SH-SY5Y (cell line): ENCODE measurements around the gene VSTM2L.

Experiments
- GATA2 ChIP-seq: IDR thresholded peaks from 2 replicates; pipeline ENCODE4 v1.6.1; 2011; ENCODE audit warnings: mild to moderate bottlenecking, low read depth, low read length
- GATA3 ChIP-seq: IDR thresholded peaks from 2 replicates; pipeline ENCODE4 v1.6.1; 2011; ENCODE audit warnings: low read depth, mild to moderate bottlenecking, low read length, moderate library complexity

VSTM2L gene

GRCh38 chr20:37939701-37940560 lies 37.0 kb downstream of the VSTM2L start:
- TF ChIP-seq GATA2, result no peak
- no peak for TF ChIP-seq GATA3

GRCh38 chr20:37940858-37941257 lies 37.9 kb downstream of the VSTM2L start:
- TF ChIP-seq GATA3, result no peak
- no peak for TF ChIP-seq GATA2

- no peak for TF ChIP-seq GATA2
- TF ChIP-seq GATA3, result no peak
Measured at GRCh38 chr20:37941332-37941731, 38.4 kb downstream of the VSTM2L start.

DNA sequence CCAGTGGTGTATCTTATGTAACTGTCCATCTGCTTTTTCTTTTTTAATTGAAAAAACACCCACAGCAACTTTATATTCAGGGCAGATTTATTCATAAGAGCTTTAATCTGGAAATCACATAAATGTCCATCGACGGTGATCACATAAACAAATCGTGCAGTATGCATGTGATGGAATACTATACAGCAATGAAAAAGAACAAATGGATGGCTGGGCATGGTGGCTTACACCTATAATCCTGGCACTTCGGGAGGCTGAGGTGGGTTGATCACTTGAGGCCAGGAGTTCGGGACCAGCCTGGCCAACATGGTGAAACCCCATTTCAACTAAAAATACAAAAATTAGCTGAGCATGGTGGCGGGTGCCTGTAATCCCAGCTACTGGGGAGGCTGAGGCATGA lies 39.1 kb downstream of the VSTM2L start:
- TF ChIP-seq GATA3 (no peak), GATA2 (no peak)

- no peak for TF ChIP-seq GATA3
Measured at GRCh38 chr20:37943033-37943432, 40.1 kb downstream of the VSTM2L start.

GRCh38 chr20:37943501-37944455 lies 40.9 kb downstream of the VSTM2L start:
- TF ChIP-seq GATA3 (no peak), GATA2 (no peak)

- TF ChIP-seq GATA2 (no peak), GATA3 (no peak)
Measured at GRCh38 chr20:37944456-37944981, 41.6 kb downstream of the VSTM2L start.

DNA sequence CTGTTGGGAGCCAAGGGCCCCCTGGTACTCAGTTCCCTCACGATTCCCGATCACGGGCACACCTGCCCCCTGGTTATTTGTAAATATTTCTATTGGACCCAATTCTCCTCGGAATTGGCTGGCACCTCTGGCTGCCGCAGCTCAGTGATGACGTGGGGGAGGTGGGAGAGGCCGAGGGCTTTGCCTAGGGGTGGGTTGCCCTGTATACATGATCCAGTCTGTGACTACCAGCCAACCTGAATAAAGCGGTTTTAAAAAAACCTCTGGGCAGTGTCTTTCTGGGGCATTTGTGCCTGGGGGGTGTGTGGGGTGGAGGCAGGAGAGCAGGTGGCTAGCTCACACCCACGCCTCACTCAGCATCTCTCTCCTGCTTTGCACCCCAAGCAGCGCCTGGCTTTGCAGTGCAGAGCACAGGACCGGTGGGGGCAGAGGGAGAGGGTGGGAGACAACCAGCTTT lies 42.2 kb downstream of the VSTM2L start:
- TF ChIP-seq GATA3 (no peak), GATA2 (no peak)

DNA sequence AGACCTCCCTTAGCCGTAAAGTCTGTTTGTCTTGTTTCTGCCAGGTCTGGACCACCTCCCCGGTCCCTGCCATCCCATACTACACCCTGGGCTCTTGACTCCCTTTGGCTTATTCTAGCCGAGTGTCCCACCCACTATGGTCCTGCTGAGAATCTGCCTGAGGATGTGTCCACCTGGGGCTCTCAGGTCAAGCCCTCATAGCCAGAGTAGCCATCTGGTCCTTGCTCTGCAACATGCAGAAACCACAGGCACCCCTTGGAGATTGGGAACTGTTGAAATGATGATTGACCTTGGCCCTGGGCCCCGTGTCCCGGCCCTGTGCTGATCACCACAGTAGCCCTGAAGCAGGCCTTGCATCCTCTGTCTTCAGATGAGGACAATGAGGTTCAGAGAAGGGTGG lies 44.0 kb downstream of the VSTM2L start:
- TF ChIP-seq GATA2, result no peak
- no peak for TF ChIP-seq GATA3

GRCh38 chr20:37947943-37948342 lies 45.0 kb downstream of the VSTM2L start:
- TF ChIP-seq GATA3 (no peak), GATA2 (no peak)

DNA sequence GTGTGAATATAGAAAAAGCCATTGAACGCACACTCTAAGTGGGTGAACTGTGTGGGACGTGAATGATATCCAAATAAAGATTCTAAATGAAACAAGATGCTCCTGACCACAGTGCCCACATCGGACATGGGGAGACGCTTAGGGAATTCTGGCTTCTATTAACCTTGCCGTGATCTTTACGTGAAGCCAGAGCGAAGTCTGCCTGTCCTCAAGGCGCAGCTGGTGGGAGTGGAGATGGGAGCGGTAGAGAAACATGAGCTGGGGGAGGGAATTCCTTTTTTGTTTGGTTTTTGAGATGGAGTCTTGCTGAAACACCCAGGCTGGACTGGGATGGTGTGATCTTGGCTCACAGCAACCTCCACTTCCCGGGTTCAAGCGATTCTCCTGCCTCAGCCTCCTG lies 46.0 kb downstream of the VSTM2L start:
- TF ChIP-seq GATA3 (no peak), GATA2 (no peak)

- no peak for TF ChIP-seq GATA2
- no peak for TF ChIP-seq GATA3
Measured at GRCh38 chr20:37954190-37954589, 51.3 kb downstream of the VSTM2L start.

GRCh38 chr20:37954626-37955025 lies 51.7 kb downstream of the VSTM2L start:
- TF ChIP-seq GATA3 (no peak), GATA2 (no peak)

DNA sequence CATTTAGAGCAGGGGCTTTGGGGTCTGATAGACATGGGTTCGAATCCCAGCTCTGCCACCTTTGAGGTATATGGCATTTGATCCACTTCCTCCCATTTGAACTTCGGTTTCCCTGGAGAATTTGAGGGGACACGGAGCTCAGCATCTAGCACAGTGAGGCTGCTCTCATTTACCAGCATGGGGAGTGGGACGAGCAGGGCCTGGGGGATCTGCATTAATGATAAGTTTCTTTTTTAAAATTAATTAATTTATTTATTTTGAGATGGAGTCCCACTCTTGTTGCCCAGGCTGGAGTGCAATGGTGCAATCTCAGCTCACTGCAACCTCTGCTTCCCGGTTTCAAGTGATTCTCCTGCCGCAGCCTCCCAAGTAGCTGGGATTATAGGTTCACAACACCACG lies 52.6 kb downstream of the VSTM2L start:
- no peak for TF ChIP-seq GATA2
- no peak for TF ChIP-seq GATA3

DNA sequence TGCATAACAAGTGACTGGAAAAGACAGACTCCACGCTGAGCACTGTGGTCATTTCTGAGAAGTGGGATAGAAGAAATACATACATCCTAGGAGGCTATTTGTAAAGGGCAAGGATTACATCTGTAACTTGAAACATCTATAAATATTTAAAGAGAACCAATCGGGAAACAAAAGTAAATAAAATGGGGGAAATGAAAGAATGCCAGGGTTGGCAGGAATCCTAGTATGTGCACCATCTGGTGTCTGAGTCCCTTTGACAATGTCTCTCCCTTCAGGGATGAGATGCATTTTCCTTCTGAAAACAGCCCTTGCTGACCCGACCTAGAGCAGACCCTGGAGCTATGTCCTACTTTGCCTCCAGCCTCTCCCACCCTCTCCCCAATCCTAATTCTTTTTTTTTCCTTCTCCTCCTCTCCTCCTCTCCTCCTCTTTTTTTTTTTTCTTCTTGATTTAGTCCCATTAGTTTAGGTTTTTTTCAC lies 53.2 kb downstream of the VSTM2L start:
- TF ChIP-seq GATA3 (no peak), GATA2 (no peak)

- TF ChIP-seq GATA2, result no peak
- no peak for TF ChIP-seq GATA3
Measured at GRCh38 chr20:37958856-37959520, 56.1 kb downstream of the VSTM2L start.
